CD14-positive monocyte (primary cell): ENCODE measurements around the gene XPNPEP3. TPM values are rescaled to one million over a fixed set of nuclear protein-coding genes. Genes with fewer than 3 reads are reported as not detected.

Experiments used
- DNase-seq, 3 donors: peaks; one replicate each; pipeline ENCODE4 v3.0.0-alpha.2; 2011 to 2022
- H2AFZ ChIP-seq: 2 replicates; pipeline ENCODE4 v1.6.0; 2012; ENCODE audit warnings: mild to moderate bottlenecking, low read depth, low read length, inconsistent platforms; ENCODE audit not compliant: insufficient read depth, poor library complexity, severe bottlenecking
- H3K27ac ChIP-seq, 2 donors: 1 replicate in 1 of 2; 2 replicates in 1 of 2; pipeline ENCODE4 v1.5.1; 2012 to 2013; ENCODE audit warnings: low read length in 2 of 2, control low read depth in 1 of 2, inconsistent platforms in 1 of 2, low read depth in 1 of 2, mild to moderate bottlenecking in 1 of 2
- H3K27me3 ChIP-seq, 2 donors: one replicate each; pipeline versions ENCODE4 v1.6.0 to v1.6.1; 2011 to 2013; ENCODE audit warnings: low read length in 2 of 2; ENCODE audit not compliant: control insufficient read depth in 2 of 2, insufficient read depth in 2 of 2
- H3K36me3 ChIP-seq, 2 donors: replicated peaks in 1 of 2; 1 replicate in 1 of 2; 2 replicates in 1 of 2; pipeline versions ENCODE4 v1.5.1 to v1.6.1; 2012 to 2013; ENCODE audit warnings: low read length in 2 of 2, control low read depth in 1 of 2, inconsistent platforms in 1 of 2, mild to moderate bottlenecking in 1 of 2; ENCODE audit not compliant: insufficient read depth in 2 of 2, control insufficient read depth in 1 of 2
- H3K4me1 ChIP-seq, 2 donors: 1 replicate in 1 of 2; 2 replicates in 1 of 2; pipeline versions ENCODE4 v1.5.1 to v1.6.1; 2012 to 2013; ENCODE audit warnings: low read length in 2 of 2, control low read depth in 1 of 2, inconsistent platforms in 1 of 2, mild to moderate bottlenecking in 1 of 2, moderate library complexity in 1 of 2; ENCODE audit not compliant: insufficient read depth in 2 of 2, control insufficient read depth in 1 of 2
- H3K4me2 ChIP-seq: replicated peaks from 2 replicates; pipeline ENCODE3; 2012; ENCODE audit warnings: low read length, moderate library complexity, mild to moderate bottlenecking; ENCODE audit not compliant: poor library complexity, severe bottlenecking; ENCODE audit errors: extremely low read depth
- H3K4me3 ChIP-seq, 3 experiments: fragments of 200-600 bp in 1 of 3; sonication (generic) in 1 of 3; replicated peaks in 1 of 3; 1 replicate in 2 of 3; 2 replicates in 1 of 3; pipeline ENCODE4 v1.5.1; 2011 to 2013; ENCODE audit warnings: low read length in 3 of 3, mild to moderate bottlenecking in 3 of 3, control low read depth in 2 of 3, low read depth in 2 of 3, inconsistent platforms in 1 of 3, moderate library complexity in 1 of 3
- H3K79me2 ChIP-seq: 2 replicates; pipeline ENCODE4 v1.6.0; 2012; ENCODE audit warnings: mild to moderate bottlenecking, control low read depth, inconsistent platforms, low read length, moderate library complexity; ENCODE audit not compliant: insufficient read depth
- H3K9ac ChIP-seq: 2 replicates; pipeline ENCODE4 v1.6.0; 2017; ENCODE audit warnings: low read length, mild to moderate bottlenecking; ENCODE audit not compliant: insufficient read depth, poor library complexity, severe bottlenecking
- H3K9me3 ChIP-seq, 2 donors: replicated peaks in 1 of 2; 1 replicate in 1 of 2; 2 replicates in 1 of 2; pipeline versions ENCODE4 v1.5.1 to v1.6.1; 2012 to 2013; ENCODE audit warnings: low read length in 2 of 2, control low read depth in 1 of 2; ENCODE audit not compliant: control insufficient read depth in 1 of 2, insufficient read depth in 1 of 2
- H4K20me1 ChIP-seq: 2 replicates; pipeline ENCODE4 v1.6.0; 2012; ENCODE audit warnings: mild to moderate bottlenecking, low read length, control low read depth, moderate library complexity; ENCODE audit not compliant: insufficient read depth
- H3K27ac Mint-ChIP-seq, 7 donors: one replicate each; pipeline ENCODE4 v1.8.0; 2020; ENCODE audit warnings: mild to moderate bottlenecking in 7 of 7, mixed read lengths in 7 of 7, moderate library complexity in 6 of 7, inconsistent platforms in 2 of 7
- H3K27me3 Mint-ChIP-seq, 3 donors: one replicate each; pipeline ENCODE4 v1.8.0; 2021 to 2022; ENCODE audit warnings: low read depth in 3 of 3, mild to moderate bottlenecking in 3 of 3, mixed read lengths in 3 of 3, moderate library complexity in 3 of 3, inconsistent platforms in 1 of 3
- H3K36me3 Mint-ChIP-seq, 2 donors: one replicate each; pipeline ENCODE4 v1.8.0; 2020; ENCODE audit warnings: mixed read lengths in 2 of 2, inconsistent platforms in 1 of 2, mild to moderate bottlenecking in 1 of 2
- H3K4me1 Mint-ChIP-seq: one replicate; pipeline ENCODE4 v1.8.0; 2020; ENCODE audit warnings: mild to moderate bottlenecking, mixed read lengths
- H3K4me3 Mint-ChIP-seq, 2 donors: one replicate each; pipeline ENCODE4 v1.8.0; 2020; ENCODE audit warnings: mild to moderate bottlenecking in 2 of 2, mixed read lengths in 2 of 2, moderate library complexity in 1 of 2
- H3K9me3 Mint-ChIP-seq, 7 donors: one replicate each; pipeline ENCODE4 v1.8.0; 2020 to 2022; ENCODE audit warnings: mixed read lengths in 7 of 7, mild to moderate bottlenecking in 6 of 7, moderate library complexity in 6 of 7, inconsistent platforms in 2 of 7
- WGBS: methylation state at CpG from one replicate; pipeline ENCODE4 v1.1.5; 2013; ENCODE audit warnings: missing lambda C conversion rate; ENCODE audit not compliant: insufficient coverage; 5-methylcytosine and 5-hydroxymethylcytosine counted together
- intact Hi-C, 2 donors: fragments of 100-400 bp; cut with micrococcal nuclease; formaldehyde crosslinking; loops; one replicate each; pipeline versions ENCODE4 v1.15.0 to v1.15.1; 2023
- polyA plus RNA-seq, 3 donors: library from polyadenylated mRNA; depleted of rRNA in 1 of 3; unstranded in 2 of 3; stranded (reverse) in 1 of 3; fragments of 300-500 nt in 2 of 3; fragments of >200 nt in 1 of 3; fragmentation: Illumina TruSeq in 2 of 3; gene quantifications; 1 replicate in 2 of 3; 2 replicates in 1 of 3; pipeline ENCODE4 v1.2.3, GENCODE V29; 2012 to 2021
- TF ChIP-seq, protein P1 (sequence below): fragments of 200-600 bp; IDR thresholded peaks from one replicate; pipeline ENCODE4 v1.8.0; 2022; ENCODE audit warnings: antibody characterized with exemption, mild to moderate bottlenecking

Gene XPNPEP3
- polyA plus RNA-seq, 3 donors, result 3.6 to 9.4 (median 7.3) TPM

GRCh38 chr22:40818192-40818746 is 38.7 kb upstream of the XPNPEP3 start:
- Mint-ChIP-seq H3K36me3 (peaks cover 4 to 5% of the 10 kb centered on the region in 2 donors), H3K27me3 (peaks cover 0 to 2% (median 0%) of the 10 kb centered on the region in 3 donors), H3K4me1 (peaks cover 26% of the 10 kb centered on the region), H3K9me3 (no peaks in the 10 kb centered on the region), H3K27ac (peak overlapping the region in 6 of 7 donors; percentile 84 to 97 (median 91)), H3K4me3 (peak overlapping the region; percentile 97 to 98)
- no peak for DNase-seq
- Histone ChIP-seq H3K4me3 (peak overlapping the region; percentile 89 to 100 (median 94)), H3K4me2 (peak overlapping the region; percentile 100), H2AFZ (peak overlapping the region; percentile 100), H3K9ac (peak overlapping the region; percentile 84), H3K36me3 (peaks cover under 1 to 2% of the 10 kb centered on the region in 2 donors), H3K27ac (peak overlapping the region in 1 of 2 donors; percentile 90), H3K9me3 (no peaks in the 10 kb centered on the region), H3K4me1 (peaks cover 25 to 31% of the 10 kb centered on the region in 2 donors), H3K79me2 (peaks cover 37% of the 10 kb centered on the region), H4K20me1 (peaks cover 3% of the 10 kb centered on the region), H3K27me3 (no peaks in the 10 kb centered on the region)
- WGBS, result 13% methylated on average over 13 of the region's 14 CpGs
- TF ChIP-seq, protein P1, sequence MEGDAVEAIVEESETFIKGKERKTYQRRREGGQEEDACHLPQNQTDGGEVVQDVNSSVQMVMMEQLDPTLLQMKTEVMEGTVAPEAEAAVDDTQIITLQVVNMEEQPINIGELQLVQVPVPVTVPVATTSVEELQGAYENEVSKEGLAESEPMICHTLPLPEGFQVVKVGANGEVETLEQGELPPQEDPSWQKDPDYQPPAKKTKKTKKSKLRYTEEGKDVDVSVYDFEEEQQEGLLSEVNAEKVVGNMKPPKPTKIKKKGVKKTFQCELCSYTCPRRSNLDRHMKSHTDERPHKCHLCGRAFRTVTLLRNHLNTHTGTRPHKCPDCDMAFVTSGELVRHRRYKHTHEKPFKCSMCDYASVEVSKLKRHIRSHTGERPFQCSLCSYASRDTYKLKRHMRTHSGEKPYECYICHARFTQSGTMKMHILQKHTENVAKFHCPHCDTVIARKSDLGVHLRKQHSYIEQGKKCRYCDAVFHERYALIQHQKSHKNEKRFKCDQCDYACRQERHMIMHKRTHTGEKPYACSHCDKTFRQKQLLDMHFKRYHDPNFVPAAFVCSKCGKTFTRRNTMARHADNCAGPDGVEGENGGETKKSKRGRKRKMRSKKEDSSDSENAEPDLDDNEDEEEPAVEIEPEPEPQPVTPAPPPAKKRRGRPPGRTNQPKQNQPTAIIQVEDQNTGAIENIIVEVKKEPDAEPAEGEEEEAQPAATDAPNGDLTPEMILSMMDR, result no peak
- intact Hi-C loops, result loop anchor here (5.0 to 10.0 kb wide), 2 partner anchors 39 to 77 kb away; partner anchors contain the start of genes ST13 (in 2 of the 2) and XPNPEP3 (in 2 of the 2)

DNA sequence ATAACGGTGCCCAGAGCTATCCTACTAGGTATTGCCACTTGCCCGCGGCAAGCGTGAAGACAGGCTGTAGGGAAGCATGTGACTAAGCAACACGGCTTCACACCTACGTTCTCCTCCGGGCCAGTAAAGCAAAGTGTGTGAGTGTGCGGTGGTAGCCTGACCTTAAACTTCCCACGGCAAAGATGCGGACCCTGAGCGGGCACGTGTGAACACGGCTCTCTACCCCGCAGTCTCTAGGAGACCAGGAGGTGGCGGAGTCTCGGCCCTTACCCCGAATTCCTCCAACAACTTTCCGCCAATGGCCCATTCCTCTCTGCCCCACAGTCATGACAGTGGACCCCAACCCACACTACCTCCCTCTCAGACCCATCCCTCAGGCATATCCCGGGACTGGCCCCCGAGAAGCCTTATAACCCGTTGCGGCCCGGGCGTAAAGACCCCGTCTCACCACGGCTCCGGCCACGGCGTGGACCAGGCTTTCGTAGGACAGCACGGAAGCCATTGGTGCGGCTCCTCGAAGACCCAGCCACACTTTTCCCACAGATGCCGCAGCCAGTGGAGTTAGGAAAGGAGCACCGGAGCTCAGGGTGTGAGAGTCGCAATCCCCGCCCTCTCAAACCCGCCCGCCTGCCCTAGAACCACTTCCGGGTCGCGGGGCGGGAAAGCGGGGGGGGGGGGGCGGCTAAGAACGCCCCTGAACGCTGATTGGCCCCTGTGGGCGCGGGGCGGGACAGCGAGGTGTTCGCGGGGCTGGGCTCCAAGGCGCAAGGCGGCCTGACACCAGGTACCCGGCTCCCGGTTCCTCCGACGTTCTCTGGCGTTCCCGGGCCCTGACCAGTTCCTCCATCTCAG is 38.0 kb upstream of the XPNPEP3 start, which contains the start of gene SLC25A17:
Gene SLC25A17, minus strand, starts transcription at position 600 of the 852 bp plus-strand sequence. Its CDS starts 98 bp downstream, at position 502.
- H3K27ac Mint-ChIP-seq, result peak within 1 kb of the TSS; percentile 84 to 97 (median 91)
- Histone ChIP-seq H3K36me3 (peaks cover 8 to 10% of the 10 kb centered on the region in 2 donors), H3K4me2 (peak within 1 kb of the TSS; percentile 100), H3K27ac (peak within 1 kb of the TSS; percentile 11 to 90), H4K20me1 (peaks cover 3% of the 10 kb centered on the region), H3K4me3 (peak within 1 kb of the TSS; percentile 89 to 100 (median 94)), H3K9ac (peak within 1 kb of the TSS; percentile 84), H3K9me3 (no peaks in the 10 kb centered on the region), H2AFZ (peak within 1 kb of the TSS; percentile 100), H3K79me2 (peaks cover 37% of the 10 kb centered on the region), H3K27me3 (no peaks in the 10 kb centered on the region), H3K4me1 (peaks cover 25 to 31% of the 10 kb centered on the region in 2 donors)
- no peaks in the 10 kb centered on the region for H3K9me3 Mint-ChIP-seq
- H3K27me3 Mint-ChIP-seq, result peaks cover 0 to 2% (median 0%) of the 10 kb centered on the region in 3 donors
- TF ChIP-seq, protein P1, result peak; percentile 52
- H3K36me3 Mint-ChIP-seq, result peaks cover 3 to 5% of the 10 kb centered on the region in 2 donors
- under 1% methylated on average over 48 of the region's 61 CpGs for WGBS
- H3K4me1 Mint-ChIP-seq, result peaks cover 26% of the 10 kb centered on the region
- H3K4me3 Mint-ChIP-seq, result peak within 1 kb of the TSS; percentile 97 to 98
- DNase-seq, result peak; percentile 71 to 75 (median 73)
- intact Hi-C loops, result loop anchor here (5.0 to 10.0 kb wide), 2 partner anchors 38 to 76 kb away; partner anchors contain the start of genes ST13 (in 2 of the 2) and XPNPEP3 (in 2 of the 2)
